Activated B cell treated with CpG ODN at 0.5 μM for 24 hours (primary cell): ENCODE data around the gene COL2A1. TPM values are rescaled to one million over a fixed set of nuclear protein-coding genes. Genes with fewer than 3 reads are reported as not detected.

Source experiments
- ATAC-seq: fragments of 200-7000 bp; cut with Tn5 transposase; one replicate; pipeline ENCODE4 v1.10.0; 2021; ENCODE audit warnings: low read depth, mild to moderate bottlenecking, moderate library complexity
- CTCF ChIA-PET: fragments of 350-600 bp; sonication (Branson Sonifier 250); formaldehyde crosslinking; loops from one replicate; lab custom pipeline; 2021; ENCODE audit warnings: antibody characterized with exemption; lab: Charles Lee
- POLR2A ChIA-PET: fragments of 350-600 bp; sonication (Branson Sonifier 250); formaldehyde crosslinking; loops from one replicate; lab custom pipeline; 2021; ENCODE audit warnings: antibody characterized with exemption; lab: Charles Lee
- DNase-seq: peaks from one replicate; pipeline ENCODE4 v3.0.0; 2022
- H3K27ac Mint-ChIP-seq: one replicate; pipeline ENCODE4 v1.8.0; 2020; ENCODE audit warnings: mixed read lengths
- H3K27me3 Mint-ChIP-seq: one replicate; pipeline ENCODE4 v1.8.0; 2021; ENCODE audit warnings: mixed read lengths
- H3K36me3 Mint-ChIP-seq: one replicate; pipeline ENCODE4 v1.8.0; 2021; ENCODE audit warnings: low read depth, mixed read lengths
- H3K4me1 Mint-ChIP-seq: one replicate; pipeline ENCODE4 v1.8.0; 2021; ENCODE audit warnings: mixed read lengths
- H3K4me3 Mint-ChIP-seq: one replicate; pipeline ENCODE4 v1.8.0; 2020; ENCODE audit warnings: mild to moderate bottlenecking, mixed read lengths
- H3K9me3 Mint-ChIP-seq: one replicate; pipeline ENCODE4 v1.8.0; 2020; ENCODE audit warnings: mixed read lengths
- intact Hi-C: fragments of 100-400 bp; cut with micrococcal nuclease; formaldehyde crosslinking; loops from one replicate; pipeline ENCODE4 v1.15.1; 2024
- total RNA-seq: library from RNA; stranded (reverse); gene quantifications from 2 replicates; pipeline ENCODE4 v1.2.3, GENCODE V29; 2022
- TF ChIP-seq, protein P1 (sequence below): fragments of 200-600 bp; IDR thresholded peaks from one replicate; pipeline ENCODE4 v1.8.0; 2022; ENCODE audit warnings: antibody characterized with exemption, mild to moderate bottlenecking

The COL2A1 gene
- total RNA-seq, 1 donor from 2014 or later, result not detected

DNA sequence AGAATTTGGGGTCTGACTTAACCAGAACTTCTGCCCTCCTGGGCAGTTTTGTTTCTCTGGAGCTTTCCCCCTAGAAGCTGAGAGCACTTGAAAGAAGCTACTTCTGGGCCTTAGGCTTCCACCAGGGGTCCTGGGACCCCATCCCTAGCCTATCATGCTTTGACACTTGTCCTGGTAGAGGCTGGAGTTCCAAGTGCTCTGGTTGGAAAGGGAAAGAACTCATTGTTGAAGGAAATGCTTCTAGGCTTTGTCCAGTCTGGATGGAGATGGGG is 1.4 kb upstream of the COL2A1 start:
- CTCF ChIA-PET, result no interaction called here
- Mint-ChIP-seq H3K36me3 (no peaks in the 10 kb centered on the region), H3K4me1 (peaks cover 36% of the 10 kb centered on the region), H3K4me3 (no peak overlapping the region), H3K27ac (no peak overlapping the region), H3K9me3 (no peaks in the 10 kb centered on the region), H3K27me3 (peaks cover 71% of the 10 kb centered on the region)
- ATAC-seq (no peak), DNase-seq (no peak)
- TF ChIP-seq, protein P1, sequence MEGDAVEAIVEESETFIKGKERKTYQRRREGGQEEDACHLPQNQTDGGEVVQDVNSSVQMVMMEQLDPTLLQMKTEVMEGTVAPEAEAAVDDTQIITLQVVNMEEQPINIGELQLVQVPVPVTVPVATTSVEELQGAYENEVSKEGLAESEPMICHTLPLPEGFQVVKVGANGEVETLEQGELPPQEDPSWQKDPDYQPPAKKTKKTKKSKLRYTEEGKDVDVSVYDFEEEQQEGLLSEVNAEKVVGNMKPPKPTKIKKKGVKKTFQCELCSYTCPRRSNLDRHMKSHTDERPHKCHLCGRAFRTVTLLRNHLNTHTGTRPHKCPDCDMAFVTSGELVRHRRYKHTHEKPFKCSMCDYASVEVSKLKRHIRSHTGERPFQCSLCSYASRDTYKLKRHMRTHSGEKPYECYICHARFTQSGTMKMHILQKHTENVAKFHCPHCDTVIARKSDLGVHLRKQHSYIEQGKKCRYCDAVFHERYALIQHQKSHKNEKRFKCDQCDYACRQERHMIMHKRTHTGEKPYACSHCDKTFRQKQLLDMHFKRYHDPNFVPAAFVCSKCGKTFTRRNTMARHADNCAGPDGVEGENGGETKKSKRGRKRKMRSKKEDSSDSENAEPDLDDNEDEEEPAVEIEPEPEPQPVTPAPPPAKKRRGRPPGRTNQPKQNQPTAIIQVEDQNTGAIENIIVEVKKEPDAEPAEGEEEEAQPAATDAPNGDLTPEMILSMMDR, result no peak
- POLR2A ChIA-PET, result no interaction called here
- intact Hi-C loops, result no loop called here

GRCh38 chr12:48005001-48005749 is 899 bp upstream of the COL2A1 start:
- CTCF ChIA-PET, result no interaction called here
- intact Hi-C loops, result no loop called here
- no peak overlapping the region for H3K4me3 Mint-ChIP-seq
- peaks cover 75% of the 10 kb centered on the region for H3K27me3 Mint-ChIP-seq
- no peak for DNase-seq
- H3K27ac Mint-ChIP-seq, result no peak overlapping the region
- TF ChIP-seq, protein P1, result no peak
- H3K9me3 Mint-ChIP-seq, result no peaks in the 10 kb centered on the region
- POLR2A ChIA-PET, result interaction anchor here (0.9 kb wide), 1 partner anchor 15 kb away, joined by 3 read pairs; no protein-coding TSS in a partner anchor
- ATAC-seq, result no peak
- no peaks in the 10 kb centered on the region for H3K36me3 Mint-ChIP-seq
- peaks cover 36% of the 10 kb centered on the region for H3K4me1 Mint-ChIP-seq

- TF ChIP-seq, protein P1, result no peak
- Mint-ChIP-seq H3K9me3 (no peaks in the 10 kb centered on the region), H3K4me1 (peaks cover 36% of the 10 kb centered on the region), H3K4me3 (peak overlapping the region; percentile 73), H3K36me3 (no peaks in the 10 kb centered on the region), H3K27me3 (peaks cover 80% of the 10 kb centered on the region), H3K27ac (no peak overlapping the region)
- peak; percentile 26 for ATAC-seq
- intact Hi-C loops, result loop anchor here (5.0 kb wide), 1 partner anchor 41 kb away; the partner anchor contains the start of gene TMEM106C
- CTCF ChIA-PET, result no interaction called here
- no peak for DNase-seq
- POLR2A ChIA-PET, result interaction anchor here (0.8 kb wide), 1 partner anchor 40 kb away, joined by 3 read pairs; the partner anchor contains the start of gene TMEM106C
Measured at GRCh38 chr12:48003226-48004052, 837 bp downstream of the COL2A1 start.

DNA sequence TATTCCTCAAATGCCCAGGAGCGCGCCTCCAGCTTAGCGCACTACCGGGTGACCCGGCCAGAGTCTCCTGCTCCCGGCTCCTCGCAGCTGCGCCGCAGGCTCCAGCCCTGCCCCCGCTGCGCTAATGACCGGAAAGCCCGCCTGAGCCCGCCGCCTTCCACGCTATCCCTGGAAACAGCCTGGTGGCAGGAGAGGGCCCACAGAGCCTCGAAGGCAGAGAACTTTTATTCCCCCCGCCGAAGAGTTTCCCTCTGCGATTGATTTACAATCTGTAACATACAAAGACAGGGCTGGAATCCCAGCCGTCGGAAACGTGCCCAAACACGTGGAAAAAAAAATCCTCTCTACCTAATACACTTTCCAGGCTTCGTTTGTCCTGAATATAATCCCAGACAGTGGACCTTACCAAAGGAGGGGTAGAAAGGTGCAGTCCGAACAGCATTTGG is 1.5 kb downstream of the COL2A1 start:
- POLR2A ChIA-PET, result interaction anchor here (0.8 kb wide), 1 partner anchor 40 kb away, joined by 3 read pairs; the partner anchor contains the start of gene TMEM106C
- CTCF ChIA-PET, result no interaction called here
- peaks cover 80% of the 10 kb centered on the region for H3K27me3 Mint-ChIP-seq

More for the DNA sequence above, 1.5 kb downstream of the COL2A1 start:
- Mint-ChIP-seq H3K27ac (no peak overlapping the region), H3K36me3 (no peaks in the 10 kb centered on the region), H3K4me1 (peaks cover 36% of the 10 kb centered on the region), H3K4me3 (peak overlapping the region; percentile 73), H3K9me3 (no peaks in the 10 kb centered on the region)
- TF ChIP-seq, protein P1, result no peak
- intact Hi-C loops, result loop anchor here (5.0 kb wide), 1 partner anchor 40 kb away; the partner anchor contains the start of gene TMEM106C
- ATAC-seq, result no peak
- no peak for DNase-seq
